Subcutaneous adipose tissue (tissue), 4 donors: ENCODE data around the gene THSD7A. TPM values are rescaled to one million over a fixed set of nuclear protein-coding genes. Genes with fewer than 3 reads are reported as not detected.

Source experiments
- CTCF ChIP-seq: fragments of 450-650 bp; IDR thresholded peaks from one replicate; pipeline ENCODE4 v1.5.1; 2016; ENCODE audit warnings: low read depth, mild to moderate bottlenecking, control low read depth, antibody characterized with exemption, moderate library complexity
- total RNA-seq, 4 donors: library from RNA; depleted of rRNA; stranded (reverse); fragments of >200 nt; gene quantifications; one replicate each; pipeline ENCODE4 v1.1.0, GENCODE V29; 2016

The THSD7A gene
- total RNA-seq, 4 donors from 2014 or later: 2.0 to 11.1 (median 7.4) TPM

GRCh38 chr7:11478882-11479281, 353.1 kb downstream of the THSD7A start:
- TF ChIP-seq CTCF: no peak

- no peak for TF ChIP-seq CTCF
Observed at GRCh38 chr7:11478426-11478825, 353.6 kb downstream of the THSD7A start.

GRCh38 chr7:11474902-11475585, 357.0 kb downstream of the THSD7A start:
- TF ChIP-seq CTCF: no peak

- no peak for TF ChIP-seq CTCF
Observed at GRCh38 chr7:11473807-11474424, 358.1 kb downstream of the THSD7A start.

GRCh38 chr7:11473220-11473619, 358.8 kb downstream of the THSD7A start:
- TF ChIP-seq CTCF: no peak

- no peak for TF ChIP-seq CTCF
Observed at GRCh38 chr7:11472646-11473045, 359.4 kb downstream of the THSD7A start.

- no peak for TF ChIP-seq CTCF
Observed at GRCh38 chr7:11471255-11471654, 360.7 kb downstream of the THSD7A start.
